Heart left ventricle (tissue), 13 donors: ENCODE results near the gene MCHR1.

Source experiments
- POLR2A ChIP-seq, 2 donors: fragments of 450-650 bp; IDR thresholded peaks; one replicate each; pipeline ENCODE4 v1.6.1; 2017; ENCODE audit warnings: antibody characterized with exemption in 2 of 2, mild to moderate bottlenecking in 2 of 2, moderate library complexity in 2 of 2
- TF ChIP-seq, protein P1 (sequence below), 12 donors: fragments of 200-600 bp; sonication (generic) in 4 of 12; IDR thresholded peaks; one replicate each; pipeline versions ENCODE4 v1.5.0 to v1.8.0; 2018 to 2022; ENCODE audit warnings: antibody characterized with exemption in 12 of 12, mild to moderate bottlenecking in 5 of 12
- donor health status: ischemic (EF 13 %, LVEDD 7.1; RV severe dilation, severe dysfunction).
- donor health status: DM: no; HTN: yes; CAD: no.
- donor health status: DM: no; HTN: no; CAD: no.
- donor health status: ischemic (EF 25% LVEDD 6.9; RV normal size, moderate dysfunction).
- donor health status: ischemic (EF 25% LVEDD 5.7; RV mildly dilated, moderate dysfunction).
- donor health status: ischemic (EF 35%, LVEDD 5.7; RV mildly dilated, moderate dysfunction).
- donor health status: nonischemic (EF 11% LVEDD 7.7; RV severe dilation, severe dysfunction).
- donor health status: DM: yes; HTN: yes; CAD: no.
- donor health status: PGD.
- donor health status: ischemic (EF 29% LVEDD 5.4; RV normal size, mild dysfunction).
- donor health status: nonischemic (EF 23%, LVEDD 6.1; RV moderate dilation, normal function).

DNA sequence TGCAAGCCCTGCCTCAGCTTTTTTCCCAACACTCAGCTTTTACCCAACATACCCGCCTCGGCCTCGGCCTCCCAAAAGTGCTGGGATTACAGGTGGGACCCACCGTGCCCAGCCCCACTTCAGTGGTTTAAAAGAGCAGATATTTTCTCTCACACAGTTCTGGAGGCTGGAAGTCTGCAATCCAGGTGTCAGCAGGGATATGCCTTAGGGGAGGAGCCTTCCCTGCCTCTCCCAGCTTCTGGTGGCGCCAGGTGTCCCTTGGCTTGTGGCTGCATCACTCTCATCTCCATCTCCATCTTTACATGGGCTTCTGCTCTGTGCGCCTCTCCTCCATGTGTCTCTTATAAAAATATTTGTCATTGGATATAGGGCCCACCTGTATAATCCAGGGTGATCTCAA, 50.0 kb downstream of the MCHR1 start:
- TF ChIP-seq, protein P1, sequence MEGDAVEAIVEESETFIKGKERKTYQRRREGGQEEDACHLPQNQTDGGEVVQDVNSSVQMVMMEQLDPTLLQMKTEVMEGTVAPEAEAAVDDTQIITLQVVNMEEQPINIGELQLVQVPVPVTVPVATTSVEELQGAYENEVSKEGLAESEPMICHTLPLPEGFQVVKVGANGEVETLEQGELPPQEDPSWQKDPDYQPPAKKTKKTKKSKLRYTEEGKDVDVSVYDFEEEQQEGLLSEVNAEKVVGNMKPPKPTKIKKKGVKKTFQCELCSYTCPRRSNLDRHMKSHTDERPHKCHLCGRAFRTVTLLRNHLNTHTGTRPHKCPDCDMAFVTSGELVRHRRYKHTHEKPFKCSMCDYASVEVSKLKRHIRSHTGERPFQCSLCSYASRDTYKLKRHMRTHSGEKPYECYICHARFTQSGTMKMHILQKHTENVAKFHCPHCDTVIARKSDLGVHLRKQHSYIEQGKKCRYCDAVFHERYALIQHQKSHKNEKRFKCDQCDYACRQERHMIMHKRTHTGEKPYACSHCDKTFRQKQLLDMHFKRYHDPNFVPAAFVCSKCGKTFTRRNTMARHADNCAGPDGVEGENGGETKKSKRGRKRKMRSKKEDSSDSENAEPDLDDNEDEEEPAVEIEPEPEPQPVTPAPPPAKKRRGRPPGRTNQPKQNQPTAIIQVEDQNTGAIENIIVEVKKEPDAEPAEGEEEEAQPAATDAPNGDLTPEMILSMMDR (IDR thresholded peaks at IDR 0.05): no peak
- no peak for TF ChIP-seq POLR2A (IDR thresholded peaks at IDR 0.05)
